IMR-90 (cell line): ENCODE results near the gene PACSIN2. TPM values are rescaled to one million over a fixed set of nuclear protein-coding genes. Genes with fewer than 3 reads are reported as not detected.

Experiments used
- ATAC-seq: fragments of 200-7000 bp; cut with Tn5 transposase; 2 replicates; pipeline ENCODE4 v1.9.1; 2020; ENCODE audit warnings: low read depth, mild to moderate bottlenecking, moderate library complexity
- BruUV-seq: library from RNA; stranded (reverse); fragments of 400-500 nt; replicated peaks from 2 replicates; lab custom pipeline; 2021; lab: Mats Ljungman, UMichigan
- CTCF ChIA-PET: fragments of 300-600 bp; formaldehyde crosslinking; extraction: SDS; loops from one replicate; lab custom pipeline; 2021; ENCODE audit warnings: antibody characterized with exemption; lab: Yijun Ruan, JAX
- POLR2A ChIA-PET: fragments of 300-600 bp; sonication (Branson Sonifier 250); formaldehyde crosslinking; loops from one replicate; lab custom pipeline; 2022; ENCODE audit warnings: antibody characterized with exemption; ENCODE audit not compliant: unreplicated experiment; lab: Charles Lee
- DNase-seq: peaks from one replicate; pipeline ENCODE4 v3.0.0; 2013
- H2AFZ ChIP-seq: replicated peaks from 2 replicates; pipeline ENCODE3; 2013; ENCODE audit warnings: low read length, mild to moderate bottlenecking; ENCODE audit not compliant: poor library complexity
- H2AK5ac ChIP-seq: 2 replicates; pipeline ENCODE4 v1.6.1; 2013; ENCODE audit warnings: low read depth, low read length, inconsistent platforms
- H2AK9ac ChIP-seq: replicated peaks from 2 replicates; pipeline ENCODE3; 2013; ENCODE audit warnings: mild to moderate bottlenecking, low read depth, low read length, moderate library complexity; ENCODE audit not compliant: poor library complexity
- H2BK120ac ChIP-seq: 2 replicates; pipeline ENCODE4 v1.6.1; 2013; ENCODE audit warnings: low read depth, low read length, inconsistent platforms
- H2BK15ac ChIP-seq: 3 replicates; pipeline ENCODE4 v1.6.1; 2013; ENCODE audit warnings: low read depth, low read length, inconsistent platforms
- H2BK20ac ChIP-seq: 2 replicates; pipeline ENCODE4 v1.6.1; 2013; ENCODE audit warnings: low read depth, mild to moderate bottlenecking, inconsistent platforms, low read length, moderate library complexity
- H2BK5ac ChIP-seq: 2 replicates; pipeline ENCODE4 v1.6.1; 2013; ENCODE audit warnings: mild to moderate bottlenecking, low read depth, low read length, inconsistent platforms; ENCODE audit not compliant: poor library complexity, severe bottlenecking
- H3K14ac ChIP-seq: replicated peaks from 2 replicates; pipeline ENCODE4 v1.6.1; 2013; ENCODE audit warnings: low read depth, low read length, inconsistent platforms
- H3K18ac ChIP-seq: 2 replicates; pipeline ENCODE4 v1.6.1; 2013; ENCODE audit warnings: low read depth, low read length, control low read depth
- H3K23ac ChIP-seq: 2 replicates; pipeline ENCODE4 v1.6.1; 2013; ENCODE audit warnings: low read depth, low read length, inconsistent platforms
- H3K27ac ChIP-seq: 2 replicates; pipeline ENCODE4 v1.5.1; 2013; ENCODE audit warnings: mild to moderate bottlenecking, control low read depth, low read length; ENCODE audit not compliant: insufficient read depth
- H3K27me3 ChIP-seq: 2 replicates; pipeline ENCODE4 v1.6.1; 2013; ENCODE audit warnings: low read length; ENCODE audit not compliant: control insufficient read depth, insufficient read depth
- H3K36me3 ChIP-seq: 2 replicates; pipeline ENCODE4 v1.6.1; 2013; ENCODE audit warnings: low read length, mixed read lengths; ENCODE audit not compliant: control insufficient read depth, insufficient read depth
- H3K4ac ChIP-seq: 2 replicates; pipeline ENCODE4 v1.6.1; 2013; ENCODE audit warnings: low read depth, low read length, inconsistent platforms
- H3K4me1 ChIP-seq: 2 replicates; pipeline ENCODE4 v1.6.1; 2013; ENCODE audit warnings: low read length, mixed read lengths; ENCODE audit not compliant: control insufficient read depth, insufficient read depth
- H3K4me2 ChIP-seq: 2 replicates; pipeline ENCODE4 v1.6.1; 2013; ENCODE audit warnings: low read depth, mild to moderate bottlenecking, control low read depth, low read length, moderate library complexity
- H3K4me3 ChIP-seq: 2 replicates; pipeline ENCODE4 v1.5.1; 2013; ENCODE audit warnings: low read depth, mild to moderate bottlenecking, control low read depth, low read length, moderate library complexity; ENCODE audit not compliant: insufficient read depth
- H3K56ac ChIP-seq: 2 replicates; pipeline ENCODE4 v1.6.1; 2013; ENCODE audit warnings: low read length, inconsistent platforms; ENCODE audit not compliant: insufficient read depth; ENCODE audit errors: extremely low read depth
- H3K79me1 ChIP-seq, 2 experiments: 2 replicates each; pipeline ENCODE4 v1.6.1; 2013; ENCODE audit warnings: low read length in 2 of 2, inconsistent platforms in 1 of 2, low read depth in 1 of 2
- H3K9ac ChIP-seq: 2 replicates; pipeline ENCODE4 v1.6.1; 2013; ENCODE audit warnings: low read depth, low read length, control low read depth
- H3K9me1 ChIP-seq: 2 replicates; pipeline ENCODE4 v1.6.1; 2013; ENCODE audit warnings: low read length, inconsistent platforms; ENCODE audit not compliant: insufficient read depth
- H3K9me3 ChIP-seq: 2 replicates; pipeline ENCODE4 v1.6.1; 2013; ENCODE audit warnings: low read length; ENCODE audit not compliant: control insufficient read depth, insufficient read depth
- H4K20me1 ChIP-seq: 2 replicates; pipeline ENCODE4 v1.6.1; 2013; ENCODE audit warnings: low read length, inconsistent platforms; ENCODE audit not compliant: insufficient read depth
- H4K5ac ChIP-seq: 2 replicates; pipeline ENCODE4 v1.6.1; 2013; ENCODE audit warnings: mild to moderate bottlenecking, low read depth, low read length, control low read depth
- H4K8ac ChIP-seq, 2 experiments: 2 replicates each; pipeline ENCODE4 v1.6.1; 2013; ENCODE audit warnings: low read depth in 2 of 2, low read length in 2 of 2, control low read depth in 1 of 2, inconsistent platforms in 1 of 2
- H4K91ac ChIP-seq: 2 replicates; pipeline ENCODE4 v1.6.1; 2013; ENCODE audit warnings: low read depth, low read length, inconsistent platforms; ENCODE audit not compliant: insufficient read depth
- BHLHE40 ChIP-seq: fragments of 150-350 bp; IDR thresholded peaks from 2 replicates; pipeline ENCODE4 v1.6.1; 2016; ENCODE audit warnings: mild to moderate bottlenecking, low read depth, low read length
- CEBPB ChIP-seq: IDR thresholded peaks from 2 replicates; pipeline ENCODE4 v1.6.1; 2012; ENCODE audit warnings: low read depth, low read length, improper control_type of control experiment
- CHD1 ChIP-seq: IDR thresholded peaks from 2 replicates; pipeline ENCODE4 v1.6.1; 2012; ENCODE audit warnings: low read depth, low read length, improper control_type of control experiment
- FOS ChIP-seq: fragments of 150-350 bp; IDR thresholded peaks from 2 replicates; pipeline ENCODE4 v1.6.1; 2016; ENCODE audit warnings: low read depth, low read length
- MAFK ChIP-seq: IDR thresholded peaks from 2 replicates; pipeline ENCODE4 v1.6.1; 2012; ENCODE audit warnings: low read depth, low read length, improper control_type of control experiment
- MAZ ChIP-seq: IDR thresholded peaks from 2 replicates; pipeline ENCODE4 v1.6.1; 2012; ENCODE audit warnings: low read depth, mild to moderate bottlenecking, low read length, improper control_type of control experiment, moderate library complexity, borderline replicate concordance
- MXI1 ChIP-seq: IDR thresholded peaks from 2 replicates; pipeline ENCODE4 v1.6.1; 2012; ENCODE audit warnings: low read depth, mild to moderate bottlenecking, low read length, moderate library complexity, borderline replicate concordance
- NFE2L2 ChIP-seq: fragments of 150-350 bp; IDR thresholded peaks from 2 replicates; pipeline ENCODE4 v1.6.1; 2016; ENCODE audit warnings: low read depth, mild to moderate bottlenecking, low read length
- RAD21 ChIP-seq: IDR thresholded peaks from 2 replicates; pipeline ENCODE4 v1.6.1; 2012; ENCODE audit warnings: low read length, improper control_type of control experiment
- RCOR1 ChIP-seq: IDR thresholded peaks from 2 replicates; pipeline ENCODE4 v1.6.1; 2012; ENCODE audit warnings: mild to moderate bottlenecking, low read length, improper control_type of control experiment; ENCODE audit not compliant: insufficient replicate concordance
- RFX5 ChIP-seq: IDR thresholded peaks from 2 replicates; pipeline ENCODE4 v1.8.0; 2012; ENCODE audit warnings: low read depth, mild to moderate bottlenecking, low read length, moderate library complexity
- SMC3 ChIP-seq: fragments of 150-350 bp; IDR thresholded peaks from 2 replicates; pipeline ENCODE4 v1.6.1; 2016; ENCODE audit warnings: low read depth, mild to moderate bottlenecking, antibody characterized with exemption, low read length, moderate library complexity
- WGBS, 2 experiments: methylation state at CpG; one replicate each; pipeline versions ENCODE4 v1.1.5 to v1.1.7; 2013; ENCODE audit warnings: missing lambda C conversion rate in 2 of 2; ENCODE audit not compliant: insufficient read length in 1 of 2; ENCODE audit errors: extremely low coverage in 2 of 2; 5-methylcytosine and 5-hydroxymethylcytosine counted together
- dilution Hi-C: fragments of 300-500 bp; cut with HindIII; formaldehyde crosslinking; loops from one replicate; pipeline ENCODE4 v1.14.3; 2018; ENCODE audit warnings: low sequenced_read_pairs; ENCODE audit not compliant: unreplicated experiment
- in situ Hi-C: fragments of 300-500 bp; cut with MboI; formaldehyde crosslinking; loops from 3 replicates; pipeline ENCODE4 v1.14.3; 2019; ENCODE audit warnings: low sequenced_read_pairs, inconsistent platforms, mixed read lengths
- intact Hi-C: fragments of 100-400 bp; cut with micrococcal nuclease; formaldehyde crosslinking; loops from 2 replicates; pipeline ENCODE4 v1.10.0; 2022
- polyA plus RNA-seq, 3 experiments: library from polyadenylated mRNA; depleted of rRNA; stranded (reverse); fragments of >200 nt; gene quantifications; 2 replicates each; pipeline ENCODE4 v1.2.3, GENCODE V29; 2012; ENCODE audit warnings: low replicate concordance in 1 of 3
- total RNA-seq: library from RNA; depleted of rRNA; stranded (reverse); fragments of >200 nt; gene quantifications from 2 replicates; pipeline ENCODE4 v1.2.3, GENCODE V29; 2012
- TF ChIP-seq, protein P1 (sequence below): fragments of 150-350 bp; IDR thresholded peaks from 2 replicates; pipeline ENCODE4 v1.6.1; 2017; ENCODE audit warnings: mild to moderate bottlenecking, antibody characterized with exemption, low read length, low read depth
- TF ChIP-seq, protein P2 (sequence below): fragments of 150-350 bp; IDR thresholded peaks from 2 replicates; pipeline ENCODE4 v1.6.1; 2016; ENCODE audit warnings: low read depth, mild to moderate bottlenecking, low read length, moderate library complexity, borderline replicate concordance

PACSIN2 gene
- total and polyA plus RNA-seq, 2 of the 4 experiments (the other 2 are of a cell fraction): 85.0 to 118 TPM

DNA sequence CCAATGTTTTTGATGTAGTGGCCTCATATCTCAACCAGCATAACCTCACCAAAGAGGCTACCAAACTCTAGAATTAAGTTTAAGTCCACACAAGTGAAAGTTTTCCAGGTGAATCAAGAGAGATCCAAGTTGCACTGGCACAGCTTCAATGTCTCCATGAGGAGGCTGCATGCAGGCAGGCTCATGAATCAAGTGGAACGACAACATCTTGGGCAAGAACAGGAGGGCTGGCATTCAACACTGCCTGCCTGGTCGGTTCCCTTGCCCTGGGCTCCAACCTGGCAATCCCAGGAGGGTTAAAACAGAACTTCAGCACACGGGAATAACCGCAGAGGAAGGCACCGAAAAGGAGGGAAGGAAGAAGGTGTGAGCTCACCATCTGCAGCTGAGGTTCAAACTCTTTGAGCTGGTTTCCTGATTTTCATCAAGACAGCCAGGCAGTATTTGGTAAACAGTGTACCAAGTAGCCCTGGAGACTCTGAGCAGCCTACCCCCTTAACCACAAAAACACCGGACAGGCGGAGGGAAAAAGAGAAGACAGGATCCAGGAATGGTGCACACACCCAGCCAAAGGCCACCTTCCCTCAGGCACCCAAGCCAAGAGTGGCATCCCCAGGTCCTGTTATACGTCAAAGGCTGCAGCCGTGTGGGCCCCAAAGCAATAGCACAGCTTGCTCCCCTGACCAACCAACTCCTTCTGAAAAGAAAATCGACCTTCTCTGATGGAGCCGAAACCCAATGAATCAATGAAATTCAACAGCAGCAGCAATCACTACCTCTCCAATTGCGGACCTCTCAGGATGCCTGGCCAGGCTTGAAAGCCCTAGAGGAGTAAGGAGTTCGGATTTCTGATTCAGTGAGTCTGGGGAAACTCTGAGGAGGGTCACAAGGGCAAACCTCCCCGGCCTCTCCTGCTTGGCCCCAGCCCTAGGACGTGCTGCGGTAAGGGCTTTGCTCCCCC lies 1.3 kb downstream of the PACSIN2 start (continued):
- TF ChIP-seq CEBPB: no peak
- no peak for TF ChIP-seq MAFK
- TF ChIP-seq SMC3: no peak

DNA sequence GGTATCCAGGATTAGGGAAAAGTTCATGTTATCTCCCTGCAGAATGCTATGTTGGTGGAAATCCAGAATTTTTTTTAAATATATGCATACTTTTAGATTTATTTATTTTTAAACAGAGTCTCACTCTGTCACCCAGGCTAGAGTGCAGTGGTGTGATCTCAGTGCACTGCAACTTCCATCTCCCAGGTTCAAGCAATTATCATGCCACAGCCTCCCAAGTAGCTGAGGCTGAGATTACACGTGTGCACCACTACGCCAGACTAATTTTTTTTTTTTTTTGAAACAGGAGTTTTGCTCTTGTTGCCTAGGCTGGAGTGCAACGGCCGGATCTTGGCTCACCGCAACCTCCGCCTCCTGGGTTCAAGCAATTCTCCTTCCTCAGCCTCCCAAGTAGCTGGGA lies 2.6 kb downstream of the PACSIN2 start:
- H4K5ac ChIP-seq: no peak overlapping the region
- no peak overlapping the region for H2AFZ ChIP-seq
- no peak overlapping the region for H2AK5ac ChIP-seq
- no peaks in the 10 kb centered on the region for H3K36me3 ChIP-seq
- H3K9me1 ChIP-seq: peaks cover 25% of the 10 kb centered on the region
- peaks cover 18% of the 10 kb centered on the region for H3K4me1 ChIP-seq
- no peak overlapping the region for H3K56ac ChIP-seq
- intact Hi-C loops (loop anchor here (5.0 kb wide), 2 partner anchors 80 to 110 kb away; no protein-coding TSS in a partner anchor), in situ Hi-C loops (no loop called here), dilution Hi-C loops (no loop called here)
- H3K4me3 ChIP-seq: no peak overlapping the region
- ATAC-seq: no peak
- no peak overlapping the region for H2BK15ac ChIP-seq
- BruUV-seq: no TSS peak
- no peak overlapping the region for H3K4ac ChIP-seq
- H3K27ac ChIP-seq: no peak overlapping the region
- H3K23ac ChIP-seq: no peak overlapping the region
- no peak overlapping the region for H4K91ac ChIP-seq
- no peak overlapping the region for H3K9ac ChIP-seq
- no peak overlapping the region for H2BK20ac ChIP-seq
- ChIA-PET CTCF (no interaction called here), POLR2A (no interaction called here)
- no peaks in the 10 kb centered on the region for H3K27me3 ChIP-seq
- no peak overlapping the region for H2BK120ac ChIP-seq
- DNase-seq: no peak
- peaks cover 51% of the 10 kb centered on the region for H4K20me1 ChIP-seq
- no peak overlapping the region for H2AK9ac ChIP-seq
- H3K79me1 ChIP-seq: peaks cover 12 to 53% of the 10 kb centered on the region in 2 experiments; a peak in 3 of 4 replicates
- H4K8ac ChIP-seq: no peak overlapping the region
- no peaks in the 10 kb centered on the region for H3K9me3 ChIP-seq
- no peak overlapping the region for H2BK5ac ChIP-seq
- no CpG with 5 or more reads among the region's 6 CpGs for WGBS, 2 experiments
- H3K4me2 ChIP-seq: no peak overlapping the region
- H3K14ac ChIP-seq: no peak overlapping the region
- H3K18ac ChIP-seq: no peak overlapping the region
- TF ChIP-seq RFX5 (no peak), CEBPB (no peak), MXI1 (no peak), BHLHE40 (no peak), FOS (no peak), RAD21 (no peak), SMC3 (no peak), MAZ (no peak), NFE2L2 (no peak), CHD1 (no peak), RCOR1 (no peak)
- TF ChIP-seq, protein P1, sequence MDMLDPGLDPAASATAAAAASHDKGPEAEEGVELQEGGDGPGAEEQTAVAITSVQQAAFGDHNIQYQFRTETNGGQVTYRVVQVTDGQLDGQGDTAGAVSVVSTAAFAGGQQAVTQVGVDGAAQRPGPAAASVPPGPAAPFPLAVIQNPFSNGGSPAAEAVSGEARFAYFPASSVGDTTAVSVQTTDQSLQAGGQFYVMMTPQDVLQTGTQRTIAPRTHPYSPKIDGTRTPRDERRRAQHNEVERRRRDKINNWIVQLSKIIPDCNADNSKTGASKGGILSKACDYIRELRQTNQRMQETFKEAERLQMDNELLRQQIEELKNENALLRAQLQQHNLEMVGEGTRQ: no peak
- TF ChIP-seq, protein P2, sequence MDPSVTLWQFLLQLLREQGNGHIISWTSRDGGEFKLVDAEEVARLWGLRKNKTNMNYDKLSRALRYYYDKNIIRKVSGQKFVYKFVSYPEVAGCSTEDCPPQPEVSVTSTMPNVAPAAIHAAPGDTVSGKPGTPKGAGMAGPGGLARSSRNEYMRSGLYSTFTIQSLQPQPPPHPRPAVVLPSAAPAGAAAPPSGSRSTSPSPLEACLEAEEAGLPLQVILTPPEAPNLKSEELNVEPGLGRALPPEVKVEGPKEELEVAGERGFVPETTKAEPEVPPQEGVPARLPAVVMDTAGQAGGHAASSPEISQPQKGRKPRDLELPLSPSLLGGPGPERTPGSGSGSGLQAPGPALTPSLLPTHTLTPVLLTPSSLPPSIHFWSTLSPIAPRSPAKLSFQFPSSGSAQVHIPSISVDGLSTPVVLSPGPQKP: no peak
